Keratinocyte (primary cell): Measurements from ENCODE around the gene CIDEB. TPM values are rescaled to one million over a fixed set of nuclear protein-coding genes. Genes with fewer than 3 reads are reported as not detected.

Experiments
- DNase-seq: peaks from one replicate; pipeline ENCODE4 v3.0.0-alpha.2; 2011; ENCODE audit warnings: low read depth, missing footprints, low spot score
- FAIRE-seq: peaks from 2 replicates; lab custom pipeline; 2011; peaks lifted over from hg19 to GRCh38; lab: Jason Lieb, UNC
- H2AFZ ChIP-seq: 2 replicates; pipeline ENCODE4 v1.6.0; 2012; ENCODE audit warnings: low read length, control low read depth, inconsistent platforms; ENCODE audit not compliant: control insufficient read depth
- H3K27ac ChIP-seq: 2 replicates; pipeline ENCODE4 v1.5.1; 2011; ENCODE audit warnings: low read length; ENCODE audit not compliant: control insufficient read depth, insufficient read depth
- H3K27me3 ChIP-seq: 3 replicates; pipeline ENCODE4 v1.6.0; 2011; ENCODE audit warnings: low read length; ENCODE audit not compliant: control insufficient read depth, insufficient read depth; ENCODE audit errors: extremely low read depth
- H3K36me3 ChIP-seq, 2 experiments: 2 replicates in 1 of 2; 3 replicates in 1 of 2; pipeline ENCODE4 v1.5.1; 2011; ENCODE audit warnings: low read length in 2 of 2, mild to moderate bottlenecking in 1 of 2; ENCODE audit not compliant: control insufficient read depth in 2 of 2, insufficient read depth in 2 of 2; ENCODE audit errors: extremely low read depth in 1 of 2
- H3K4me1 ChIP-seq: 3 replicates; pipeline ENCODE4 v1.5.1; 2011; ENCODE audit warnings: low read length; ENCODE audit not compliant: control insufficient read depth, insufficient read depth; ENCODE audit errors: extremely low read depth
- H3K4me2 ChIP-seq: 3 replicates; pipeline ENCODE4 v1.6.0; 2011; ENCODE audit warnings: low read depth, low read length; ENCODE audit not compliant: control insufficient read depth, insufficient read depth; ENCODE audit errors: extremely low read depth
- H3K4me3 ChIP-seq, 3 experiments: fragments of 200-600 bp in 1 of 3; sonication (generic) in 1 of 3; 2 replicates in 2 of 3; 3 replicates in 1 of 3; pipeline ENCODE4 v1.5.1; 2011 to 2016; ENCODE audit warnings: low read length in 3 of 3, mild to moderate bottlenecking in 3 of 3, control low read depth in 2 of 3, inconsistent platforms in 1 of 3, low read depth in 1 of 3, mixed read lengths in 1 of 3, mixed run types in 1 of 3, moderate library complexity in 1 of 3; ENCODE audit not compliant: control insufficient read depth in 2 of 3, insufficient read depth in 2 of 3; ENCODE audit errors: extremely low read depth in 1 of 3
- H3K79me2 ChIP-seq: 2 replicates; pipeline ENCODE4 v1.6.0; 2012; ENCODE audit warnings: low read length; ENCODE audit not compliant: control insufficient read depth, insufficient read depth
- H3K9ac ChIP-seq: 3 replicates; pipeline ENCODE4 v1.6.0; 2011; ENCODE audit warnings: low read length; ENCODE audit not compliant: control insufficient read depth, insufficient read depth; ENCODE audit errors: extremely low read depth
- H3K9me1 ChIP-seq: 3 replicates; pipeline ENCODE4 v1.6.0; 2011; ENCODE audit warnings: low read length; ENCODE audit not compliant: control insufficient read depth, insufficient read depth; ENCODE audit errors: extremely low read depth
- H3K9me3 ChIP-seq: 2 replicates; pipeline ENCODE4 v1.5.1; 2012; ENCODE audit warnings: low read depth, low read length; ENCODE audit not compliant: control insufficient read depth
- H4K20me1 ChIP-seq: 3 replicates; pipeline ENCODE4 v1.6.0; 2011; ENCODE audit warnings: low read length; ENCODE audit not compliant: control insufficient read depth, insufficient read depth; ENCODE audit errors: extremely low read depth
- EZH2 ChIP-seq: IDR thresholded peaks from one replicate; pipeline ENCODE4 v1.6.1; 2012; ENCODE audit warnings: inconsistent platforms, mild to moderate bottlenecking, low read length, moderate library complexity
- dilution Hi-C: fragments of 300-500 bp; cut with MboI; formaldehyde crosslinking; loops from one replicate; pipeline ENCODE4 v1.7.0; 2020; ENCODE audit warnings: low sequenced_read_pairs; ENCODE audit not compliant: extremely low pct_ligation_motif_present
- polyA plus RNA-seq, 5 experiments: library from polyadenylated mRNA; depleted of rRNA in 3 of 5; stranded (reverse) in 3 of 5; stranded (forward) in 1 of 5; unstranded in 1 of 5; fragments of >200 nt; gene quantifications; 1 replicate in 1 of 5; 2 replicates in 3 of 5; 3 replicates in 1 of 5; pipeline versions ENCODE4 v1.2.1 to v1.2.3, GENCODE V29; 2011 to 2012; ENCODE audit warnings: missing spikeins in 2 of 5, low read depth in 1 of 5, low replicate concordance in 1 of 5
- TF ChIP-seq, protein P1 (sequence below), 3 experiments: IDR thresholded peaks in 1 of 3; conservative IDR thresholded peaks in 1 of 3; optimal IDR thresholded peaks in 1 of 3; 2 replicates in 2 of 3; 3 replicates in 1 of 3; pipeline versions ENCODE3 to v1.5.1; 2011; ENCODE audit warnings: low read length in 3 of 3, mild to moderate bottlenecking in 3 of 3, moderate library complexity in 2 of 3, control low read depth in 1 of 3, inconsistent platforms in 1 of 3; ENCODE audit not compliant: insufficient read depth in 2 of 3; ENCODE audit errors: extremely low read depth in 1 of 3

Gene CIDEB
- polyA plus RNA-seq, 1 donor (not counting 4 experiments of a cell fraction or from before 2014, with no cell fraction given) = 3.7 TPM

DNA sequence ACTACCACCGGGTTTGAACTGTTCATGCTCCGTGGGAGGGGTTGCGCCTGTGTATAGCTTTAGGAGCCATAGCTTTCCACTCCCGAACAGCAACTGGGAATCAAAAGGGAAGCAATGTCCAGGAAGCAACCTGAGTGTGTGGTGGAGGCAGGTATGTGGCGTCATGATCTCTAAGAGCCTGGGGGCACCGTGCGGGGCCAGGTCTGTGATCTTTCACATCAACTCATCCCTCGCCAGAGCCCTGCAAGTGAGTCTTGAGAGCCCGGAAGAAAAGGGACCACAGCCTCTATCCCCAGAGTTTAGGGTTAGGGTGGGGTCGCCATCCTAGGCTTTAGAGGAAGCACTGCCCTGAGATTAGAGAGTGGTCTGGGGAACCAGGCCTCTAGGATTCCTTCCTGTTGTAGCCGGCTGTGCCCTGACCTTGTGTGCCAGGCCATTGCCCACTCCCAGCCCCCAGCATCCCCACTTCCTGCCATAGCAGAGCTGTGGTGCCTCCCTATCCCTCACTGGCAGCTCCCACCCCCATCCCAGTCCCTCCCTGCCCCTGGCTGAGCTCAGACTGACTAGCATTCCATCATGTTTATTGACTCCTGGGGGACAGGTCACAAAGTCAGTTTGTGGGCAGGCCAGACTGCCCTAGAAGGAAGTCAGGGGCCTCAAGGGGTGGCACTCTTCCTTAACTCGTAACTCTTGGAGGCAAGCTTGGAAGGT, 27.8 kb upstream of the CIDEB start:
- Histone ChIP-seq H3K9me3 (no peaks in the 10 kb centered on the region), H3K4me1 (peaks cover 29% of the 10 kb centered on the region), H2AFZ (no peak overlapping the region), H3K4me3 (no peak overlapping the region), H3K36me3 (peaks cover 0 to 2% of the 10 kb centered on the region in 2 experiments), H3K4me2 (no peak overlapping the region), H3K79me2 (no peaks in the 10 kb centered on the region), H3K27ac (no peak overlapping the region), H3K9ac (no peak overlapping the region), H3K9me1 (no peaks in the 10 kb centered on the region), H3K27me3 (peaks cover 16% of the 10 kb centered on the region), H4K20me1 (no peaks in the 10 kb centered on the region)
- TF ChIP-seq, protein P1, sequence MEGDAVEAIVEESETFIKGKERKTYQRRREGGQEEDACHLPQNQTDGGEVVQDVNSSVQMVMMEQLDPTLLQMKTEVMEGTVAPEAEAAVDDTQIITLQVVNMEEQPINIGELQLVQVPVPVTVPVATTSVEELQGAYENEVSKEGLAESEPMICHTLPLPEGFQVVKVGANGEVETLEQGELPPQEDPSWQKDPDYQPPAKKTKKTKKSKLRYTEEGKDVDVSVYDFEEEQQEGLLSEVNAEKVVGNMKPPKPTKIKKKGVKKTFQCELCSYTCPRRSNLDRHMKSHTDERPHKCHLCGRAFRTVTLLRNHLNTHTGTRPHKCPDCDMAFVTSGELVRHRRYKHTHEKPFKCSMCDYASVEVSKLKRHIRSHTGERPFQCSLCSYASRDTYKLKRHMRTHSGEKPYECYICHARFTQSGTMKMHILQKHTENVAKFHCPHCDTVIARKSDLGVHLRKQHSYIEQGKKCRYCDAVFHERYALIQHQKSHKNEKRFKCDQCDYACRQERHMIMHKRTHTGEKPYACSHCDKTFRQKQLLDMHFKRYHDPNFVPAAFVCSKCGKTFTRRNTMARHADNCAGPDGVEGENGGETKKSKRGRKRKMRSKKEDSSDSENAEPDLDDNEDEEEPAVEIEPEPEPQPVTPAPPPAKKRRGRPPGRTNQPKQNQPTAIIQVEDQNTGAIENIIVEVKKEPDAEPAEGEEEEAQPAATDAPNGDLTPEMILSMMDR (optimal IDR thresholded peaks at IDR 0.05 in 1 of 3, IDR thresholded peaks at IDR 0.05 in 1 of 3, conservative IDR thresholded peaks at IDR 0.05 in 1 of 3; ENCODE audit: extremely low read depth in 1 of 3, insufficient read depth in 2 of 3, low read length in 3 of 3) = no peak
- TF ChIP-seq EZH2 = no peak
- dilution Hi-C loops = no loop called here
- FAIRE-seq (no peak), DNase-seq (no peak)

- peak within 1 kb of the TSS; percentile 49 for H2AFZ ChIP-seq
- TF ChIP-seq, protein P1 (optimal IDR thresholded peaks at IDR 0.05 in 1 of 3, IDR thresholded peaks at IDR 0.05 in 1 of 3, conservative IDR thresholded peaks at IDR 0.05 in 1 of 3; ENCODE audit: extremely low read depth in 1 of 3, insufficient read depth in 2 of 3, low read length in 3 of 3) = no peak
- TF ChIP-seq EZH2 = peak; percentile 46
- H3K27ac ChIP-seq = no peak within 1 kb of the TSS
- DNase-seq = no peak
- peaks cover 29% of the 10 kb centered on the region for H3K4me1 ChIP-seq
- no peaks in the 10 kb centered on the region for H3K79me2 ChIP-seq
- peak within 1 kb of the TSS; percentile 89 for H3K4me2 ChIP-seq
- no peaks in the 10 kb centered on the region for H3K9me1 ChIP-seq
- peaks cover 0 to 2% of the 10 kb centered on the region in 2 experiments for H3K36me3 ChIP-seq
- no peaks in the 10 kb centered on the region for H4K20me1 ChIP-seq
- H3K9ac ChIP-seq = peak within 1 kb of the TSS; percentile 44
- no peak for FAIRE-seq
- H3K4me3 ChIP-seq = peak within 1 kb of the TSS in 2 of 3 experiments; percentile 56 to 66
- peaks cover 16% of the 10 kb centered on the region for H3K27me3 ChIP-seq
- dilution Hi-C loops = no loop called here
- no peaks in the 10 kb centered on the region for H3K9me3 ChIP-seq
Observed at GRCh38 chr14:24334431-24335291, 26.9 kb upstream of the CIDEB start, which contains the start of gene ADCY4. TSS of gene ADCY4 (minus strand) at chr14:24335071. CDS start at chr14:24334652, 419 bp downstream.
